ENCODE measurements around the gene KLF11. TPM values are rescaled to one million over a fixed set of nuclear protein-coding genes. Genes with fewer than 3 reads are reported as not detected.

The KLF11 gene
- total RNA-seq, 2 donors from 2014 or later = 9.3 to 13.1 TPM

DNA sequence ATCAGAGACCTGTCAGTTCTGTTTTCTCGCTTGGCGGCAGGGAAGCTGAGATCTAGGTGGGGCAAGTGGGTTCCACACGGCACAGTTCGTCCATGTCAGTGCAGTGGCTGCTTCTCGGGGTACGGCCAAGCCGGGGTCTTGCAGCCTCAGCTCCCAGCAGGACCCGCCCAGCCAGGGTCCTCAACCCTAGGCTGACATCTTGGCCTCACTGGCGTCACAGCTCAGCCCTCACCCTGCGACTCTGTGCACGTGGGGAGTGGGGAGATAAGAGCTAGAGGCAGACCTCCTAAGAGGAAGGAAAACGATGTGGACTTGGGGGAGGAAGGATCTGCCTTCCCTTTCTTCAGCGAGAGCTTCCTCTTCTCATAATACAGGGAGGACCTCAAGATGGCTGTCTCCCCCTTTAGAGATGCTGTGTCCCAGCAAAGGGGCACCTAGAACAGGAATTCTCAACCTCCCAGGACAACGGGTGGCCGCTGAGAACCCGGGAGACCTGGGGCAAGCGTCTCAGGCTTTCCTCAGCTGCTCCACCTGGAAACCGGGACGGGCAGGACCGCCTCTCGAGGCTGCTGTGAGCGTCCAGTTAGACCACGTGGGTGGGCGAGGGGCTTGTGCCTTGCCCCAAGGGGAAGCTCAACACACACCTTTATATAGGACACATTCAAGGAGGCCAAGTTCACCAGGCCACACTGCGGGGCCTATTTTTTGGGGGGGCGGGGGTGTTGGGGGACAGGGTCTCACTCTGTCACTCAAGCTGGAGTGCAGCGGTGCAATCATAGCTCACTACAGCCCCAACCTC is 23.5 kb upstream of the KLF11 start:
- Histone ChIP-seq H3K27me3 (ENCODE audit: control insufficient read depth, insufficient read depth, low read length, poor library complexity, severe bottlenecking) (no peaks in the 10 kb centered on the region), H3K27ac (ENCODE audit: low read depth, low read length) (no peak overlapping the region), H3K9ac (ENCODE audit: extremely low read depth, low read length, poor library complexity, severe bottlenecking) (no peak overlapping the region), H3K4me3 (ENCODE audit: low read length) (no peak overlapping the region), H3K36me3 (ENCODE audit: control insufficient read depth, insufficient read depth, low read length) (no peaks in the 10 kb centered on the region), H3K9me3 (ENCODE audit: control insufficient read depth, low read length) (no peaks in the 10 kb centered on the region), H3K4me1 (ENCODE audit: control insufficient read depth, insufficient read depth, low read length) (no peaks in the 10 kb centered on the region)
- Mint-ChIP-seq H3K9me3 (no peaks in the 10 kb centered on the region), H3K4me3 (no peak overlapping the region), H3K4me1 (peaks cover 3% of the 10 kb centered on the region), H3K36me3 (ENCODE audit: low read depth) (no peaks in the 10 kb centered on the region), H3K27ac (no peak overlapping the region), H3K27me3 (ENCODE audit: insufficient read depth) (no peaks in the 10 kb centered on the region)
- TF ChIP-seq, protein P1, sequence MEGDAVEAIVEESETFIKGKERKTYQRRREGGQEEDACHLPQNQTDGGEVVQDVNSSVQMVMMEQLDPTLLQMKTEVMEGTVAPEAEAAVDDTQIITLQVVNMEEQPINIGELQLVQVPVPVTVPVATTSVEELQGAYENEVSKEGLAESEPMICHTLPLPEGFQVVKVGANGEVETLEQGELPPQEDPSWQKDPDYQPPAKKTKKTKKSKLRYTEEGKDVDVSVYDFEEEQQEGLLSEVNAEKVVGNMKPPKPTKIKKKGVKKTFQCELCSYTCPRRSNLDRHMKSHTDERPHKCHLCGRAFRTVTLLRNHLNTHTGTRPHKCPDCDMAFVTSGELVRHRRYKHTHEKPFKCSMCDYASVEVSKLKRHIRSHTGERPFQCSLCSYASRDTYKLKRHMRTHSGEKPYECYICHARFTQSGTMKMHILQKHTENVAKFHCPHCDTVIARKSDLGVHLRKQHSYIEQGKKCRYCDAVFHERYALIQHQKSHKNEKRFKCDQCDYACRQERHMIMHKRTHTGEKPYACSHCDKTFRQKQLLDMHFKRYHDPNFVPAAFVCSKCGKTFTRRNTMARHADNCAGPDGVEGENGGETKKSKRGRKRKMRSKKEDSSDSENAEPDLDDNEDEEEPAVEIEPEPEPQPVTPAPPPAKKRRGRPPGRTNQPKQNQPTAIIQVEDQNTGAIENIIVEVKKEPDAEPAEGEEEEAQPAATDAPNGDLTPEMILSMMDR (conservative IDR thresholded peaks at IDR 0.05) = peak; percentile 31
- 90 to 97% methylated on average over 10 to 27 of the region's 27 CpGs for WGBS, 2 experiments (ENCODE audit: insufficient coverage in 1 of 2, insufficient read length in 1 of 2)
- DNase-seq = no peak

DNA sequence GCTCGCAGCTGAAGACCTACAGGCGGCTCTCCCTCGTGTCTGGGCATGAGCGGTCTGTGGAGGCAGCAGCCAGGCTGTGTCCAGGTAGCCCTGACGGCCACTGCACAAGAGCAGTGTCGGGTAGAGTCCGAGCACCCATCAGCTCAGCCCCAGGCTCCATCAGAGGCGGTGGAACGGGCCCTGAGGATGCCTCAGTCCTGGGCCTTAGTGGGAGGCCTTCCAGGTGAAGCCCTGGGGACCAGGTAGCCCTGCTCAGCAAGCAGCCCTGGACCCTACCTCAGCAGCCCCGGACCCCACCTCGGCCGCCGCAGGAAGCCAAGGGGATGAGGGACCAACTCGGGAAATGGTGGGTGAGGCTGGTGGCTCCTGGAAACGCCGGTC is 21.3 kb upstream of the KLF11 start:
- no peak overlapping the region for H3K9ac ChIP-seq (ENCODE audit: extremely low read depth, low read length, poor library complexity, severe bottlenecking)
- no peaks in the 10 kb centered on the region for H3K4me1 ChIP-seq (ENCODE audit: control insufficient read depth, insufficient read depth, low read length)
- Mint-ChIP-seq H3K27ac (no peak overlapping the region), H3K9me3 (no peaks in the 10 kb centered on the region), H3K4me3 (no peak overlapping the region), H3K27me3 (ENCODE audit: insufficient read depth) (no peaks in the 10 kb centered on the region), H3K4me1 (peaks cover 3% of the 10 kb centered on the region), H3K36me3 (ENCODE audit: low read depth) (no peaks in the 10 kb centered on the region)
- DNase-seq = no peak
- no peaks in the 10 kb centered on the region for H3K27me3 ChIP-seq (ENCODE audit: control insufficient read depth, insufficient read depth, low read length, poor library complexity, severe bottlenecking)
- no peaks in the 10 kb centered on the region for H3K36me3 ChIP-seq (ENCODE audit: control insufficient read depth, insufficient read depth, low read length)
- H3K27ac ChIP-seq (ENCODE audit: low read depth, low read length) = no peak overlapping the region
- TF ChIP-seq, protein P1 (conservative IDR thresholded peaks at IDR 0.05) = no peak
- H3K9me3 ChIP-seq (ENCODE audit: control insufficient read depth, low read length) = no peaks in the 10 kb centered on the region
- no peak overlapping the region for H3K4me3 ChIP-seq (ENCODE audit: low read length)
- WGBS, 2 experiments (ENCODE audit: insufficient coverage in 1 of 2, insufficient read length in 1 of 2) = 94% methylated on average over 14 to 16 of the region's 16 CpGs

DNA sequence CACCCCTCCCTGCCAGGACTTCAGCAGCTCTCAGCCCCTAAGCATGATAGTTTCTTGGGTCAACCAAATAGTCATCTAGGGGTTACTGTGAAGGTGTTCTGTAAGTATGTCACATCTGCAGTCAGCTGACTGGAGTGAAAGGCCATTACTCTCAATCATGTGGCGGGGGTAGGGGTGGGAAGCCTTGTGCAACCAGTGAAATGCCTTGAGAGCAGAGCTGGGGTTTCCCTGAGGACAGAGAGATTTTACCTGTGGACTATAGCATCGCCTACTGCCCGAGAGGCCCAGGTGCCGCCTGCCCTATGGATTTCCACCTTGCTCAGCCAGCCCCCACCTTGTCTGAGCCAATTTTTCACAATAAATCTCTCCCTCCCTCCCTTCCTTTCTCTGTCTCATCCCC is 20.9 kb upstream of the KLF11 start:
- no peak overlapping the region for H3K27ac ChIP-seq (ENCODE audit: low read depth, low read length)
- 88 to 95% methylated on average over 3 to 4 of the region's 4 CpGs for WGBS, 2 experiments (ENCODE audit: insufficient coverage in 1 of 2, insufficient read length in 1 of 2)
- H3K36me3 ChIP-seq (ENCODE audit: control insufficient read depth, insufficient read depth, low read length) = no peaks in the 10 kb centered on the region
- H3K9ac ChIP-seq (ENCODE audit: extremely low read depth, low read length, poor library complexity, severe bottlenecking) = no peak overlapping the region
- no peak for DNase-seq
- H3K4me3 ChIP-seq (ENCODE audit: low read length) = no peak overlapping the region
- TF ChIP-seq, protein P1 (conservative IDR thresholded peaks at IDR 0.05) = no peak
- H3K4me1 Mint-ChIP-seq = peaks cover 3% of the 10 kb centered on the region
- H3K27me3 ChIP-seq (ENCODE audit: control insufficient read depth, insufficient read depth, low read length, poor library complexity, severe bottlenecking) = no peaks in the 10 kb centered on the region
- no peaks in the 10 kb centered on the region for H3K9me3 ChIP-seq (ENCODE audit: control insufficient read depth, low read length)
- no peaks in the 10 kb centered on the region for H3K9me3 Mint-ChIP-seq
- no peak overlapping the region for H3K27ac Mint-ChIP-seq
- no peaks in the 10 kb centered on the region for H3K4me1 ChIP-seq (ENCODE audit: control insufficient read depth, insufficient read depth, low read length)
- no peaks in the 10 kb centered on the region for H3K27me3 Mint-ChIP-seq (ENCODE audit: insufficient read depth)
- no peaks in the 10 kb centered on the region for H3K36me3 Mint-ChIP-seq (ENCODE audit: low read depth)
- no peak overlapping the region for H3K4me3 Mint-ChIP-seq
